H1 (cell line): ENCODE data around the gene CTNND2. TPM values are rescaled to one million over a fixed set of nuclear protein-coding genes. Genes with fewer than 3 reads are reported as not detected.

ENCODE experiments used
- CTCF ChIA-PET: fragments of 300-600 bp; sonication (Branson Sonifier 250); formaldehyde crosslinking; loops from one replicate; lab custom pipeline; 2021; ENCODE audit not compliant: partially characterized antibody; lab: Charles Lee
- POLR2A ChIA-PET: fragments of 300-600 bp; sonication (Branson Sonifier 250); formaldehyde crosslinking; loops from one replicate; lab custom pipeline; 2021; ENCODE audit warnings: inconsistent platforms; ENCODE audit not compliant: partially characterized antibody; lab: Charles Lee
- DNase-seq, 2 experiments: peaks; one replicate each; pipeline versions ENCODE4 v3.0.0 to v3.0.0-alpha.2; 2010 to 2022; ENCODE audit warnings: low spot score in 2 of 2, low read depth in 1 of 2, mixed read lengths in 1 of 2
- FAIRE-seq: peaks from 2 replicates; lab custom pipeline; 2011; peaks lifted over from hg19 to GRCh38; lab: Jason Lieb, UNC
- H2AFZ ChIP-seq: 2 replicates; pipeline ENCODE4 v1.8.1; 2012; ENCODE audit warnings: low read length, inconsistent platforms
- H2AK5ac ChIP-seq: 2 replicates; pipeline ENCODE4 v1.6.1; 2013; ENCODE audit warnings: low read depth, low read length
- H2BK120ac ChIP-seq: replicated peaks from 2 replicates; pipeline ENCODE3; 2013; ENCODE audit warnings: low read depth, low read length, inconsistent platforms
- H2BK12ac ChIP-seq: 2 replicates; pipeline ENCODE4 v1.6.1; 2013; ENCODE audit warnings: low read depth, low read length
- H2BK15ac ChIP-seq: 2 replicates; pipeline ENCODE4 v1.6.1; 2013; ENCODE audit warnings: low read length
- H2BK20ac ChIP-seq: 2 replicates; pipeline ENCODE4 v1.6.1; 2013; ENCODE audit warnings: low read length
- H2BK5ac ChIP-seq: 2 replicates; pipeline ENCODE4 v1.6.1; 2013; ENCODE audit warnings: low read depth, low read length
- H3K14ac ChIP-seq: 2 replicates; pipeline ENCODE4 v1.6.1; 2013; ENCODE audit warnings: inconsistent platforms; ENCODE audit not compliant: insufficient read length
- H3K18ac ChIP-seq: 2 replicates; pipeline ENCODE4 v1.6.1; 2013; ENCODE audit warnings: low read length; ENCODE audit errors: extremely low read depth
- H3K23ac ChIP-seq: 2 replicates; pipeline ENCODE4 v1.6.1; 2013; ENCODE audit warnings: inconsistent platforms; ENCODE audit not compliant: insufficient read length
- H3K23me2 ChIP-seq: 2 replicates; pipeline ENCODE4 v1.6.1; 2013; ENCODE audit warnings: low read depth, low read length
- H3K27ac ChIP-seq: 2 replicates; pipeline ENCODE4 v1.6.1; 2011; ENCODE audit warnings: low read depth, low read length, inconsistent platforms
- H3K27me3 ChIP-seq, 4 experiments: replicated peaks in 1 of 4; 1 replicate in 1 of 4; 2 replicates in 3 of 4; pipeline versions ENCODE4 v1.6.1 to v1.8.1; 2011 to 2013; ENCODE audit warnings: low read length in 3 of 4, mild to moderate bottlenecking in 3 of 4, inconsistent platforms in 2 of 4, mixed read lengths in 2 of 4, moderate library complexity in 1 of 4; ENCODE audit not compliant: control insufficient read depth in 3 of 4, insufficient read depth in 3 of 4; ENCODE audit errors: extremely low read depth in 1 of 4
- H3K36me3 ChIP-seq, 4 experiments: 2 replicates each; pipeline versions ENCODE4 v1.6.1 to v1.8.1; 2011 to 2013; ENCODE audit warnings: mild to moderate bottlenecking in 4 of 4, low read length in 3 of 4, moderate library complexity in 2 of 4, control low read depth in 1 of 4, inconsistent platforms in 1 of 4; ENCODE audit not compliant: insufficient read depth in 4 of 4, control insufficient read depth in 2 of 4
- H3K4ac ChIP-seq: replicated peaks from 2 replicates; pipeline ENCODE3; 2013; ENCODE audit warnings: low read length, low read depth, mixed read lengths, inconsistent platforms; ENCODE audit not compliant: insufficient read length
- H3K4me1 ChIP-seq, 4 experiments: replicated peaks in 1 of 4; 1 replicate in 1 of 4; 2 replicates in 3 of 4; pipeline versions ENCODE4 v1.6.1 to v1.8.1; 2011 to 2013; ENCODE audit warnings: low read length in 3 of 4, inconsistent platforms in 2 of 4, mixed read lengths in 1 of 4; ENCODE audit not compliant: insufficient read depth in 4 of 4, control insufficient read depth in 3 of 4
- H3K4me2 ChIP-seq, 2 experiments: 2 replicates each; pipeline versions ENCODE4 v1.6.1 to v1.8.1; 2011 to 2013; ENCODE audit warnings: low read depth in 2 of 2, low read length in 2 of 2, control low read depth in 1 of 2, inconsistent platforms in 1 of 2, mild to moderate bottlenecking in 1 of 2; ENCODE audit not compliant: insufficient read depth in 1 of 2
- H3K4me3 ChIP-seq, 4 experiments: fragments of 200-600, 300-600 bp in 1 of 4; sonication (generic), shearing (Covaris generic), sonication (Bioruptor Twin) in 1 of 4; 2 replicates each; pipeline versions ENCODE4 v1.5.1 to v1.8.1; 2011 to 2016; ENCODE audit warnings: low read length in 4 of 4, low read depth in 3 of 4, control low read depth in 2 of 4, inconsistent platforms in 2 of 4, mild to moderate bottlenecking in 2 of 4, mixed read lengths in 1 of 4, moderate library complexity in 1 of 4; ENCODE audit not compliant: insufficient read depth in 2 of 4; ENCODE audit errors: extremely low read depth in 1 of 4
- H3K56ac ChIP-seq: replicated peaks from 2 replicates; pipeline ENCODE3; 2013; ENCODE audit warnings: low read depth, mild to moderate bottlenecking, mixed read lengths, low read length, inconsistent platforms; ENCODE audit not compliant: insufficient read length
- H3K79me1 ChIP-seq: 2 replicates; pipeline ENCODE4 v1.6.1; 2013; ENCODE audit warnings: low read depth, low read length, control low read depth
- H3K79me2 ChIP-seq, 2 experiments: 2 replicates each; pipeline versions ENCODE4 v1.6.1 to v1.8.1; 2012 to 2013; ENCODE audit warnings: low read length in 2 of 2, mild to moderate bottlenecking in 2 of 2, inconsistent platforms in 1 of 2; ENCODE audit not compliant: insufficient read depth in 2 of 2, control insufficient read depth in 1 of 2
- H3K9ac ChIP-seq, 4 experiments: replicated peaks in 1 of 4; 1 replicate in 1 of 4; 2 replicates in 3 of 4; pipeline versions ENCODE4 v1.6.1 to v1.8.1; 2011 to 2013; ENCODE audit warnings: low read depth in 3 of 4, low read length in 3 of 4, control low read depth in 2 of 4, mild to moderate bottlenecking in 2 of 4, moderate library complexity in 2 of 4, inconsistent platforms in 1 of 4; ENCODE audit errors: extremely low read depth in 1 of 4
- H3K9me3 ChIP-seq, 2 experiments: 2 replicates each; pipeline versions ENCODE4 v1.6.1 to v1.8.1; 2012 to 2013; ENCODE audit warnings: mild to moderate bottlenecking in 2 of 2, moderate library complexity in 2 of 2, control low read depth in 1 of 2, inconsistent platforms in 1 of 2, low read depth in 1 of 2, low read length in 1 of 2, mixed read lengths in 1 of 2; ENCODE audit not compliant: insufficient read depth in 2 of 2
- H4K20me1 ChIP-seq, 2 experiments: replicated peaks in 1 of 2; 2 replicates each; pipeline versions ENCODE3 to v1.8.1; 2011 to 2013; ENCODE audit warnings: inconsistent platforms in 2 of 2, low read length in 2 of 2, mild to moderate bottlenecking in 1 of 2; ENCODE audit not compliant: insufficient read depth in 2 of 2, control insufficient read depth in 1 of 2
- H4K5ac ChIP-seq: 2 replicates; pipeline ENCODE4 v1.6.1; 2013; ENCODE audit warnings: low read length, low read depth, mixed read lengths, inconsistent platforms; ENCODE audit not compliant: insufficient read length
- H4K8ac ChIP-seq: 2 replicates; pipeline ENCODE4 v1.8.0; 2013; ENCODE audit warnings: mild to moderate bottlenecking, moderate library complexity, low read length, inconsistent platforms; ENCODE audit not compliant: insufficient read depth; ENCODE audit errors: extremely low read depth
- H4K91ac ChIP-seq: replicated peaks from 2 replicates; pipeline ENCODE3; 2013; ENCODE audit warnings: low read length, mixed read lengths, inconsistent platforms; ENCODE audit not compliant: insufficient read length
- ASH2L ChIP-seq: fragments of 200-600, 300-600 bp; sonication (generic); IDR thresholded peaks from one replicate; pipeline ENCODE4 v1.7.1; 2017; ENCODE audit warnings: low read length
- CBX8 ChIP-seq: fragments of 300-800, 300-1000 bp; sonication (generic); IDR thresholded peaks from 2 replicates; pipeline ENCODE4 v1.7.1; 2016; ENCODE audit warnings: low read depth, low read length, borderline replicate concordance
- EGR1 ChIP-seq: IDR thresholded peaks from 2 replicates; pipeline ENCODE4 v1.6.1; 2011; ENCODE audit warnings: low read depth, low read length, borderline replicate concordance
- GABPA ChIP-seq: IDR thresholded peaks from 2 replicates; pipeline ENCODE4 v1.6.1; 2011; ENCODE audit warnings: mild to moderate bottlenecking, low read length, moderate library complexity, borderline replicate concordance; ENCODE audit not compliant: insufficient read depth
- KDM4A ChIP-seq: IDR thresholded peaks from one replicate; pipeline ENCODE4 v1.7.1; 2012; ENCODE audit warnings: low read depth, mild to moderate bottlenecking, moderate library complexity, low read length, inconsistent platforms; ENCODE audit not compliant: severe bottlenecking
- KDM5A ChIP-seq: fragments of 200-600 bp; IDR thresholded peaks from 2 replicates; pipeline ENCODE4 v1.7.1; 2012; ENCODE audit warnings: mild to moderate bottlenecking, low read length, inconsistent platforms, mixed read lengths
- NANOG ChIP-seq: IDR thresholded peaks from 2 replicates; pipeline ENCODE4 v1.6.1; 2011; ENCODE audit warnings: low read length, low read depth, mild to moderate bottlenecking, inconsistent platforms; ENCODE audit not compliant: insufficient read depth, poor library complexity, severe bottlenecking
- POU5F1 ChIP-seq: IDR thresholded peaks from 2 replicates; pipeline ENCODE4 v1.6.1; 2011; ENCODE audit warnings: low read depth, mild to moderate bottlenecking, low read length, moderate library complexity
- RXRA ChIP-seq: IDR thresholded peaks from 2 replicates; pipeline ENCODE4 v1.6.1; 2011; ENCODE audit warnings: low read depth, mild to moderate bottlenecking, low read length, moderate library complexity; ENCODE audit not compliant: insufficient read depth
- SAP30 ChIP-seq: fragments of 300-600 bp; sonication (generic); IDR thresholded peaks from 2 replicates; pipeline ENCODE4 v1.7.1; 2012; ENCODE audit warnings: low read length, moderate library complexity, mild to moderate bottlenecking, inconsistent platforms; ENCODE audit not compliant: insufficient read depth, insufficient replicate concordance
- TAF7 ChIP-seq: optimal IDR thresholded peaks from 2 replicates; pipeline ENCODE3; 2011; ENCODE audit warnings: low read depth, mild to moderate bottlenecking, inconsistent platforms, low read length, moderate library complexity, borderline replicate concordance
- TCF12 ChIP-seq: IDR thresholded peaks from 2 replicates; pipeline ENCODE4 v1.6.1; 2011; ENCODE audit warnings: low read depth, mild to moderate bottlenecking, low read length
- WGBS, 2 experiments: shearing (Covaris generic) in 1 of 2; methylation state at CpG; one replicate each; pipeline versions ENCODE4 v1.1.6 to v1.1.7; 2013 to 2015; ENCODE audit warnings: low lambda C conversion rate in 2 of 2, mixed read lengths in 2 of 2, inconsistent platforms in 1 of 2, low coverage in 1 of 2, missing lambda C conversion rate in 1 of 2; ENCODE audit not compliant: insufficient replicate concordance in 2 of 2, insufficient coverage in 1 of 2, insufficient read length in 1 of 2; ENCODE audit errors: extremely low coverage in 1 of 2, missing lambda C conversion rate in 1 of 2; 5-methylcytosine and 5-hydroxymethylcytosine counted together
- polyA plus RNA-seq, 7 experiments: library from polyadenylated mRNA; depleted of rRNA in 3 of 7; stranded (reverse) in 5 of 7; unstranded in 2 of 7; fragments of >200 nt in 5 of 7; fragments of 200-250 nt in 2 of 7; gene quantifications; 1 replicate in 5 of 7; 2 replicates in 1 of 7; 4 replicates in 1 of 7; pipeline versions ENCODE4 v1.2.1 to v1.2.3, GENCODE V29; 2011 to 2013; ENCODE audit warnings: missing spikeins in 2 of 7, mixed read lengths in 2 of 7
- total RNA-seq: library from RNA; stranded (reverse); fragmentation: NEBNext Ultra II Directional; extraction: Animal tissue kit (Norgen Biotek cat#: 25700); gene quantifications from 2 replicates; pipeline ENCODE4 v1.2.1, GENCODE V29; 2021
- TF ChIP-seq, protein P1 (sequence below): IDR thresholded peaks from 2 replicates; pipeline ENCODE4 v1.6.1; 2012; ENCODE audit warnings: low read length, inconsistent platforms

Gene CTNND2
- total and polyA plus RNA-seq, 2 of the 8 experiments (the other 6 are each of a cell fraction or from before 2014, with no cell fraction given): 7.4 to 14.2 TPM

DNA sequence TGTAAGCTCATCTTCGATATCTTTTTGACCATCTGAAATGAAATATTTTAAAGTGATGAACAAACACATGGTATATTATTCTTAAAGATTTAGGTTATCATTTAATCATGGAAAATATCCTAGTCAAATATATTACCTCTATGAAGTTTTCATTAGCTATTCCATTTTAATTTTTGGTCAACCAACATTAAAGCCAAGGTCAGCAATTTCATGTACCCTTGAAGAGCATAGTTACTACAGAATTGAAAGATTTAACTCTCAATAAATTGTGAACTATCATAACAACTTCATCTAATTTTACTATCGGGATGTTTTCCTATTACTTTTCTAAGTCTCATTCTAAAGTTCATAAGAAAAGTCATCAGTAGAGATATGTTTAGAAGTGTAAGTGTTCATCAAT lies 492.6 kb downstream of the CTNND2 start:
- Histone ChIP-seq H2AFZ (no peak overlapping the region), H3K23me2 (no peaks in the 10 kb centered on the region), H2BK120ac (no peak overlapping the region), H4K5ac (no peak overlapping the region), H2BK20ac (no peak overlapping the region), H4K8ac (no peak overlapping the region), H3K27me3 (no peaks in the 10 kb centered on the region), H3K4me2 (no peak overlapping the region), H3K27ac (no peak overlapping the region), H2BK15ac (no peak overlapping the region), H3K9ac (no peak overlapping the region), H3K36me3 (no peaks in the 10 kb centered on the region), H4K91ac (no peak overlapping the region), H4K20me1 (no peaks in the 10 kb centered on the region), H2AK5ac (no peak overlapping the region), H3K4me3 (no peak overlapping the region), H3K14ac (no peak overlapping the region), H3K9me3 (no peaks in the 10 kb centered on the region), H3K79me2 (no peaks in the 10 kb centered on the region), H3K79me1 (no peaks in the 10 kb centered on the region), H3K23ac (no peak overlapping the region), H3K18ac (no peak overlapping the region), H2BK5ac (no peak overlapping the region), H3K4ac (no peak overlapping the region), H3K4me1 (no peaks in the 10 kb centered on the region), H3K56ac (no peak overlapping the region), H2BK12ac (no peak overlapping the region)
- DNase-seq (no peak), FAIRE-seq (no peak)
- ChIA-PET CTCF (interaction anchor here (0.6 kb wide), 1 partner anchor 625 kb away, joined by 3 read pairs; no protein-coding TSS in a partner anchor), POLR2A (no interaction called here)
- WGBS, 2 experiments: 95% methylated on average over 2 of the region's 2 CpGs; no CpG with 5 or more reads in 1 of the 2 experiments
- TF ChIP-seq TCF12: no peak
- TF ChIP-seq RXRA: no peak
- no peak for TF ChIP-seq KDM4A
- TF ChIP-seq TAF7: no peak
- TF ChIP-seq ASH2L: no peak
- TF ChIP-seq EGR1: no peak
- no peak for TF ChIP-seq KDM5A
- TF ChIP-seq POU5F1: no peak
- no peak for TF ChIP-seq CBX8
- TF ChIP-seq, protein P1, sequence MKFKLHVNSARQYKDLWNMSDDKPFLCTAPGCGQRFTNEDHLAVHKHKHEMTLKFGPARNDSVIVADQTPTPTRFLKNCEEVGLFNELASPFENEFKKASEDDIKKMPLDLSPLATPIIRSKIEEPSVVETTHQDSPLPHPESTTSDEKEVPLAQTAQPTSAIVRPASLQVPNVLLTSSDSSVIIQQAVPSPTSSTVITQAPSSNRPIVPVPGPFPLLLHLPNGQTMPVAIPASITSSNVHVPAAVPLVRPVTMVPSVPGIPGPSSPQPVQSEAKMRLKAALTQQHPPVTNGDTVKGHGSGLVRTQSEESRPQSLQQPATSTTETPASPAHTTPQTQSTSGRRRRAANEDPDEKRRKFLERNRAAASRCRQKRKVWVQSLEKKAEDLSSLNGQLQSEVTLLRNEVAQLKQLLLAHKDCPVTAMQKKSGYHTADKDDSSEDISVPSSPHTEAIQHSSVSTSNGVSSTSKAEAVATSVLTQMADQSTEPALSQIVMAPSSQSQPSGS: no peak
- TF ChIP-seq NANOG: no peak
- TF ChIP-seq SAP30: no peak
- TF ChIP-seq GABPA: no peak
